Medulla oblongata (tissue), 1 donor: ENCODE data around the gene FLRT2.

Source experiments
- DNase-seq: peaks from one replicate; pipeline ENCODE4 v3.0.0-alpha.2; 2015; ENCODE audit errors: extremely low spot score

FLRT2 gene

DNA sequence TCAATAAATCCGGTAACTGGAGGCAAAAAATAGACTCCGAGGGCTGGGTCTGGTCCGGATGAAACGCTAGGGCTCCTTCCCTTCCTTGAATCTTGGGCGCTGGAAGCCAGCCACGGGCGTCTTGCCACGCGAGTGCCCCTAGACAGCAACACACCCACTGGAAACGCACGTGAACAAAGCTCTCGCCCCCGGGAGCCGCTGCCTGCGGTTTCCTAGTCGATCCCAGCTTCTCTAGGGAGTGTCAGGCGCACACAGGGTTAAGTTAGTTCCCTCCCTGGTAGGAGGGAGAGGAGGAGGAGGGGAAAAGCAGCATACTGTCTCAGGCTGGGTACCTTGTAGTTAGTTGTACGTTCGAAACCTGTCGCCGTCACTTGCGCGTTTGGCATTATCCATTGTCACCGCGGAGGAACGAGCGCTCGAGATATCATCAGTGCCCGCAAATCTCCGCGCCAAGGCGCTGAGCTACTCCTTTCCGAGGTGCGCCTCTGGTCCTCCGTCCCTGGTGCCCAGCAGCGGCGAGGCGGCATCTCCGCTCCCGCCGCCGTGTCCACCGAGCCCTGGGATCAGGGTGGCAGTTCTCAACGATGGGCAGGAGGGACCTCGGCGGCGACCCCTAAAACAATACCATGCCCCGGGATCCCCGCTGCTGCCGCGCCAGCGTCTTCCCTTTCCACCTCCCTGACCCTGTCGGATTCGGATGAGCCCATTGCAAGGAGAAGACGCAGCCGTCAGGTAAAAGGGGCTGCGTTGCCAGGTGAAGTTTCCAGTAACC is at the start of gene FLRT2:
FLRT2 (plus strand) TSS at position 342 of the 772 bp plus-strand sequence. CDS start 91,371 bp downstream, outside the sequence.
- DNase-seq: no peak

GRCh38 chr14:85481471-85481870 is 48.5 kb upstream of the FLRT2 start:
- DNase-seq: no peak

- no peak for DNase-seq
These were observed 47.4 kb upstream of the FLRT2 start for GRCh38 chr14:85482552-85482951.

- DNase-seq: no peak
These were observed 46.9 kb upstream of the FLRT2 start for GRCh38 chr14:85483037-85483436.

- DNase-seq: no peak
These were observed 46.3 kb upstream of the FLRT2 start for GRCh38 chr14:85483652-85484051.

- DNase-seq: no peak
These were observed 42.7 kb upstream of the FLRT2 start for GRCh38 chr14:85487215-85487614.

- DNase-seq: no peak
These were observed 28.2 kb upstream of the FLRT2 start for GRCh38 chr14:85501751-85502150.

DNA sequence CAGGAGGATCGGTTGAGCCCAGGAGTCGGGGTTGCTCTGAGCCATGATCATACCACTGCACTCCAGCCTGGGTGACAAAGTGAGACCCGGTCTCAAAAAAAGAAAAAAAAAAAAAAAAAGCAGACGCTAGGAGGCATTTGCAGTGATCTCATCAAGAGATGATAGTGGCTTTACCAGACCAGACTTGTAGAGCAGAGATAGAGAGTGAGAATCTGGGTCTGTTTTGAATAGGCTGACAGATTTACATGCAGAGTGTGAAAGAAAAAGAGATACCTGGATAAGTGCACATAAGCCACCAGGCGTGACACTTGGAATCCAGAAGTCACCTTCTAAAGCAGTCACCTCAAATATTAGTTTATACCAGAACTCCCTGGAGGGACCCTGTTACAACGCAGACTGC is 21.1 kb upstream of the FLRT2 start:
- DNase-seq: no peak

- no peak for DNase-seq
These were observed 17.5 kb upstream of the FLRT2 start for GRCh38 chr14:85512451-85512850.

DNA sequence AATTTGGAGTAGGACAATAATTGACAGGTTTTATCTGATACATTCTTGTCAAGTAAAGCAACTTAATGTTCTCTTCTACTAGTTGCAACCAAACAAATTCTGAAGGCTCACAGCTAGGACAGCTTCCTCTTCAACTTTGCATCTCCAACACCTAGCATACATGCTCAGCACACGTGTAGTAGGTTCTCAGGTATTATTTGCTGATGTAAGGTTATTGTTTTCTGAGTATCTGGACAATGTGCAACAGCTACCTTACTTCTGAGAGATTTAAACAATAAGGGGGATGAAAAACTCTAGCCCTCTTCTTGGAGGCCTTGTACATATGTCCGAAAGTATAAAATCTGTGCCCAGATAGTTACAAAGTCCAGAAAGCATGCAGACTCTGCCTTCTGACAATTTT is 15.5 kb upstream of the FLRT2 start:
- no peak for DNase-seq

GRCh38 chr14:85516239-85517113 is 13.5 kb upstream of the FLRT2 start:
- DNase-seq: no peak

DNA sequence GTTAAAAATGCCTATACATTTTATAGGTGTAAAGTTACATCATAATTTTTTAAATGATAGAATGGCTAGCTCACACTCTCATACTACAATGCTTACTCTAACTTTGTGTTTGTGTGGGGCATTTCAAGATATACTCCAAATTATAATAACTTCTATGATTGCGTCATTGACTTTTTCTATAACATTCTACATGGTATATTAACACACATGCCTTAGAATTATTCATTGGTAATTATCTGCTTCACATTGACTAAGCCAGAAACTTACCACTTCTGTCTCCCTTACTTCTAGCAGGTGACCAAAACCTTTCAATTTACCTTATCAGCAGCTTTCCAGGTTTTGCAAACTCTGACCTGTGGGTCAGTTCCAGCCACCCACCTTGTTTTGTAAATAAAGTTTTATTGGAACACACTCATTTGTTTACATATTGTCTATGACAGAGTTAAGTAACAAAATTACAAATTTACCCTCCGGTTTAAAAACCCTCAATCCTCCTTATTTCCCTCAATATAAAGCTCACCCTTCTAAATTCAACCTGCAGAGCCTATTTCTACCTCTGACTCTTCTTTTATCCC is 12.7 kb upstream of the FLRT2 start:
- no peak for DNase-seq

- DNase-seq: no peak
These were observed 10.2 kb upstream of the FLRT2 start for GRCh38 chr14:85519661-85520305.

GRCh38 chr14:85520581-85520980 is 9.4 kb upstream of the FLRT2 start:
- DNase-seq: no peak

DNA sequence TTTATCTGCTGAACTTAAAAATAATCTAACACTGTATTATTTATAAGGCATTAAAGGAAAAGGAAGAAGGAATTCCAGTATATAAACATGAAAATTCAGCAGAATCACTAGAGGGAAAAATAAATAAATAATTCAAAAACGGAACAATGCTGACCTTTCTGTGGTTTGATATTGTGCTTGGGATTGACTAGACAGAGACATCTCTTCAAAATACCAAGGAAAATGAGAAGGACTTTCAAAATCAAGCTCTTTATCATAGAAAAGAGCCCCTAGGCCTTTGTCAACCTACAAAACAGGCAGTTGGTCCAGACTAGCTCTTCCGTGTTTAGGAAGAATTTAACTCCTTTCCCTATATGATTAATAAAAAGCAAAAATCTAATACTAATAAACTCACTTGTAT is 6.3 kb upstream of the FLRT2 start:
- no peak for DNase-seq

GRCh38 chr14:85527006-85527405 is 2.9 kb upstream of the FLRT2 start:
- no peak for DNase-seq

DNA sequence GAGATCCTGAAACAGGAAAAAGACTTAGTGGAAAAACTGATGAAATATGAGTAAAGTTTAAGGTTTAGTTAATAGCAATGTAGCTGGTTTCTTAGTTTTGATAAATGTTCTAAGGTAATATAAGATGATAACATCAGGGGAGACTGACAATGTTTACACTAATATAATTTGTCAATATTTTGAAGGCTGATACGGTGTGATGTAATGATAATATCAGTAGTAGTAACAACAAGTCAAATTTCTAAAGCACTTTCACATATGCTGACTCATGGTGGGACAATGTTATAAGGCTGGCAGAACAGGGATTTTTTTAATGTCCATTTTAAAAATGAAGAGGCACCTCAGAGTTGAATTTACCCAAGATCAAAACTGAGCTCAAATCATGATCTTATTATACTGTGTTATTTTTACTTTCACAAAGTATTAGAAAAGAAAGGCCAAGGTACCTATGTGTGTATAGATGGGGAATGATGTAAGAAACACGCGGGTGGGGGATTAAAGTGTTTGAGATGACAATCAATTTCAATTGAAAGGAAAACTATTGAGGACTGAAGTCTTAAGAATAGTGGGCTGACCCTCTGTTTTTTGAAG is 2.4 kb upstream of the FLRT2 start:
- no peak for DNase-seq

DNA sequence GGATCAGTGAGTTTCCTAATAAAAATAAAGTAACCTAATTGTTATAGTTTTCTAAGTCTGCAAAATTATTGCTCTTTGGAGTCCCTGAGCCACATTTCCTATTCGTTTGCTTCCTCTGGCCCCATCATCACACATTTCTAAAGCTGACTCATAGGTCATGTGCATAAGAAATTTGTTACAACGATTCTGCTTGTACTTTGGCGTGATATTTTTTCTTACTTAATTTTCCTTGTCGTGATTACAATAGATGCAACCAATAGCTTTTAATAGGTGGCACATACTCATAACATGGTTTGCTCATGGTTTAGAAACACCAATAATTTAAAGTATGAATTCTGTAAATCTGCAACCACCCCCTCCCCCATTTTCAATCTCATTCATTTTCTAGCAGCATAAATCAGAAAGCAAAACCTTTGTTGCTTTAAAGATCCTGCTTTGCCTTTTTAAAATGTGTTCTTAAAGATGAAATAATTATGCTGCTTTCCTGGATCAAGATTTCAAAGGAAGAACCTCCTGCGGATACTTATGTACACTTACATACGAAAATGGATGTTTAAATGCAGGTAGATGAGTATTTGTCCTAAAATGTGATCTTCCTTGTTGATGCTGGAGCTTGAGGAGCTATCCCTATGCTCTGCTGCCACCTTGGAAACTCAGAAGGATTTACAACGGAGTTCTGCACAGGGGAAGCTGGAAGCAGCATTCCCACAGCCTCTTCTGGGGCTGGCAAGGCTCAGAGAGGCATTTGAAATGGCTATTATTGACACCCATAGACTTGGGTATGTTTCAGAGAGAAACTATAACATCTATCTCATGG is 1.7 kb upstream of the FLRT2 start:
- DNase-seq: peak; percentile 75

DNA sequence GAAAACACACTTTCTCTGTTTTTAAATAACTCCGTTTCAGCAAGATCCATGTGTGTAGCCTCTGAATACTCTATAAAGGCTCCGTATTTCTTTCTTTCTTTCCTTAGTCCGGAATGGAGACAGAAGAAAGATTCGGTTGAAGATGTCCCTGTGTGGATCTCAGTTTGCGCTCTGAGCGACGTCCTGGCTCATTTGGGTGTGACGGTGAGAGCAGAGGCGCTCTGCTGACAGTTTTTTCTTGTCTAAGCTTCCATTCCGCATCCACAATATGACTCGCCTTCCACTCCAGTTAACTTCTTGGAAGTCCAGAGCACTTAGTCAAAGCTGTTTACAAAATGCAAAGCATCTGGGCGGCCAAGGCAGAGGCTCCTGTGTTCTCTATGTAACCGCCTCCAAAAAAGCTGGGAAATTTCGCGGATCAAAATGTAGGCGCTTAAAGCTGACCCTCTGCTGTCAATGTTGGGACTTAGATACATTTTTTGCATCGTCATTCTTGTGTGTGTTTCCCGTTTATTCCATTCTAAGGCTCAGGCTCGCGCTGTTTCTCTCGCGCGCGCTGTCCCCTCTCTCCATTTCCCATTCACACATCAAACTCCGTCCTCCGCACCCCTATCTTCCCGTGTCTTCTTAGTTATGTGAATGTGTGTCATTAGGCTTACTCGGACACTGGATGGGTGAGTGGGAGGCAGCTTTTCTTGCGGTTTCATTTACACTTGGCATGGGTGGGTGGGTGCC is 880 bp upstream of the FLRT2 start:
- no peak for DNase-seq

DNA sequence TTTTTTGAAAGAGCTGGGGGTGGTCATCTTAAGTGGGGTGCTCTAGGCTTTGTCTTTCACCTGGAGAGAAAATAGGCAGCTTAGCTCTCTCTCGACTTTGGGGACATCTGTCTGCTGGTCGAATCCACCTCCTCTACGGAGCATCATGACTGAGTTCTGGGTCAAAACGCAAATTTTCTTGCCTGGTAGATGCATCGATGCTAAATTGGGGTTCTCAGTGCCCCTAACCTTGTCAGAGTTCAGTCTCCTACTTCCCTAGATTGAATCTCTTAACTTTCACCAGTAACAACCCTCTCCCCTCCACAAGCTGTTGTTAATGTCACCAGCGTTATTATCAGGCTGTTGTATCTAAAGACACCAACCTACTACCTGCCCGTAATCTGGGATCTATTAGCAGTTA is 682 bp downstream of the FLRT2 start:
- no peak for DNase-seq
